CD4-positive, alpha-beta T cell treated with Interleukin-17A for 4 hours (primary cell): ENCODE results near the gene FEZF2.

Experiments used
- DNase-seq: peaks from one replicate; pipeline ENCODE4 v3.0.0-alpha.2; 2020; ENCODE audit warnings: mixed read lengths

Gene FEZF2

DNA sequence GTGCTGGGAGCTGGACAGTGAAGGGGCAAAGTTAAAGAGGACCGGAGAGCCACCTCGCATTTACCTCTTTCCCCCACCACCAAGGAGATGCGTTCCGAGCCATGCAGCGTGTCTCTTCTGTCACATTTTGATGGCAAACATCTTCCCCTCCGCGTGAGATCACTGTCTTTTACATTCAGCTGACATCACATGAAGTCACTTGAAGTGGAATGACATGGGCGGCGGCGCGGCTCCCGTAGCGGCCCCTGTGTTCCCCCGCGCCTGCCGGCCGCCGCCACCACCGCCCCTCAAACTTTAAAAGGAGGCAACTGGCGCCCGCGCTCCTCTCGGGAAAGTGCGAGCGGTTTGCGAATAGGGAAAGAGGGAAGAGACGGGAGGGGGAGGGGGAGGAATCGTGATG is at the start of gene FEZF2:
TSS of gene FEZF2 (minus strand) at position 336 of the 400 bp plus-strand sequence. CDS start 682 bp downstream, outside the sequence.
- no peak for DNase-seq

DNA sequence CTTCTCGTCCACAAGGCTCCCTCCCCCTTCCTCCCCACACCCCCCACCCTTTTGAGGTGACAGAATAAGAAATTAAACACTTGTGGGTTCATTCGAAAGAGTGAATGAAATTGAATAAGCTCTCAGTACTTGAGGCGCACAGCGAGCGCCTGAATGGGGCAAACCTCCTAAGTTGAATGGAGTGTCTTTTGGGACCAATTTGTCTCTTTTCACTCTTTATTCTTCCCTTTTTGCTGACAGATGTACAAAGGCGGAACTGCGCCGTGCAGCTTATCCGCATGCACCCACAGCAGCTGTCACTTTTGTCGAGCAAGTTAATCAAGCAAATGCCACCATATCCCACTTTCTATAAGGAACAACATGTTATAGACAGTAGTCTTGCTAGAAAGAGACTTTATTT is 47.9 kb upstream of the FEZF2 start:
- DNase-seq = no peak

DNA sequence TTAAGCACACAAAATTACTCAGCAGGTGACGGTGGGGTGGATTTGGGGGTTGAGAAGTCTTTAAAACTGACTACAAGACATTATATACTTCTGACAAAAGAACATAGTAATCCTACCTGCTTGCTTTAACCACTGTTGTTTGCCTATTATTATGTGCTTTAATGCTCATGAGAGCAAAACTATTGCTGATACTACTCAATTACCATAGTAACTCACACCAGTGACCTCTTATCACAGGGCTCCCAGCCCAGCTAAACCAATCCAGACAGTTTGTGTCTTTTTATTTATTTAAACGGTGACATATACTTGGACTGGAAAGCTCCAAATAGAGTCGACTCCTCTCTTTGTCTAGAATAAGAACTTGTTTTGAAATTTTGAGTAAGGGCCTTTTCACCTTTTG is 42.8 kb upstream of the FEZF2 start:
- DNase-seq = no peak

- no peak for DNase-seq
Observed at GRCh38 chr3:62415312-62415801, 42.0 kb upstream of the FEZF2 start.

DNA sequence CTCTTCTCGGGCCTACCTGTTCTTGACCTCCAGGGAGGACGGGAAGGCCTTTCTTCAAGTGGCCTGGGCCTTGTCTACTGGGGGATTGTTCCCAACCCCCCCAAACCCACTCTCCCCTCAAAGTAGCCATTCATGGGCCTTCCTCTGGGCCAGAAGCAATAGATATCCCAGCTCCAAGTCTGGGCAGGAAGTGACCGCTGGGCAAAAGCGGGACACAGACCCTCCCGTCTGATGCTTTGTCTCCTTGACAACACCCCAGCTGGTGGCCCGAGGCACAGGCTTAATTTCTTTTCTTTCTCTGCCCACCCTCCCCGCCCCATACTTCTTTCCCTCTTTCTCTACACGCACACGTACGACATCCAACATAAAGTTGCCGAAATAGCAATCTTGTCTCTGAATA is 41.4 kb upstream of the FEZF2 start:
- DNase-seq = no peak

- DNase-seq = no peak
Observed at GRCh38 chr3:62413687-62414086, 40.3 kb upstream of the FEZF2 start.

DNA sequence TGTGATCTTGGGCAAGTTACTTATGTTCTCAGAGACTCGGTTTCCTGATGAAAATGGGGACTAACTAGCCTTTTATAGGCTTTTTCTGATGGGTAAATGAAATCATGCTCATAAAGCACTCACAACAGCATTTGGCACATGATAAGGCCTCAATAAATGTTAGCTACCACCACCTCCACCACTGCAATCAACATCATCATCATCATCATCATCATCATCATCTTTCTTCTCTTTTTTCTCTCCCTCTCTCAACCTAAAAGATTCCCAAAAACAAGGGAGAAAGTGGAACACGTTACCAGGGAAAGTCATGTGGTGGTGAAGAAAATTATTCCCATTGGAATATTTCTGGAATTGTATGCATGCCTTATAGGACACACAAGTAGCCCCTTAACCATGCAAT is 33.6 kb upstream of the FEZF2 start:
- DNase-seq = no peak

DNA sequence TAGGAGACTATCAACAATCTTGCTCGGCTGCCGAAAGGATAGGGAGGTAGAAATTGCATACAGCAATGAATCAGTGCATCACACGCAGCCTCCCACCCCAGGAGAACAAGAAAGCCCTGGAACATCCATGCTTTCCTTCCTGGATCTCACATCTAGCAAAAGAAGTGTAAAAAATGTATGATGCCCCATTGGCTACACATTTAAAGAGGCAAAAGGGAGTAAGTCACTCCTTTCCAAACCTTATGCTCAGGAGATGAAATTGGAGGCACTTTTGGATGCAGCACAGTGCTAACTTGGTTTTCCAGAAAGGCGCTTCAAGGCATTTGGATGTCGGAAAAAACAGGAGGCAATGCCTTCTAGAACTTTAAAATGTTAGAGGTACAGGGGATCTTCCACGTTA is 32.2 kb upstream of the FEZF2 start:
- no peak for DNase-seq

DNA sequence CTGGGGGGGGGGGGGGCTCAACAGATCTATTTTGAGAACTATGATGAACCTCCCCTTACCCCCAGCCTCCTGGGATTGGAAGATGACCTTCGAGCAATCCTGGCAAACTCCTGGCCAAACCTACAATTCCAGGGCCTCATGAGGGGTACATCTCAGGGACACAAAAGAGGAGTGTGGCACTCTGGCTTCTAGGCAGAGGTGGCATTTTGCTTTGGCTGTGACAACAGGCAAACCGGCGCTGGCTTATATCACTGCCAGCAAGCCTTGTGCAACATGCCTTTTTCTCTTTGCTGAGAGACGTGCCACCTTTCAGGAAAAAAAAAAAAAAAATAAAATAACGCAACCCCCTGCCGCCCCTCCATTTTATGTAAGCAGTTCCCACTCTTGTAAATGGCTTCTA is 31.8 kb upstream of the FEZF2 start:
- no peak for DNase-seq

DNA sequence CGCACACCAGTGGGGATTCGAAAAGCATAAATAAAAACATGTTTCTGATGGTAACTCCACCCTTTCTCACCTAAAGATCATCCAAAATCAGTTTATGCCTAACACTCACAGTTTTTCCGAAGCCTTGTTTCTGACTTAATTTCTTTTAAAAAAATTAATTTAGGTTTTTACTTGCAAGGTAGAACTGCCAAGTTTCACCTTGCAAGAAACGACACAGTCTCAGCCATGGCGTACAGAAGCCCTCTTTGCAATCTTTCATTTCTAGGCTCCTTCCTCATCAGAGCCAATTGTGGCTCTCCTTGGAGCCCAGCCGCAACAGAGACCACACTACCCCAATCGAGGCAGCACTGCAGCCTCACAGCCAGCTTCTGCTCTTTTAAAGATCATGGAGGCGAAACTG is 31.0 kb upstream of the FEZF2 start:
- no peak for DNase-seq

- no peak for DNase-seq
Observed at GRCh38 chr3:62403765-62404164, 30.4 kb upstream of the FEZF2 start.

GRCh38 chr3:62392626-62393292 is 19.4 kb upstream of the FEZF2 start:
- no peak for DNase-seq

GRCh38 chr3:62387251-62387650 is 13.9 kb upstream of the FEZF2 start:
- DNase-seq = no peak

- no peak for DNase-seq
Observed at GRCh38 chr3:62379321-62379798, 6.0 kb upstream of the FEZF2 start.

GRCh38 chr3:62378921-62379320 is 5.6 kb upstream of the FEZF2 start:
- DNase-seq = no peak

- DNase-seq = no peak
Observed at GRCh38 chr3:62378311-62378789, 5.0 kb upstream of the FEZF2 start.

- DNase-seq = no peak
Observed at GRCh38 chr3:62376906-62377877, 3.8 kb upstream of the FEZF2 start.

- no peak for DNase-seq
Observed at GRCh38 chr3:62376454-62376720, 3.0 kb upstream of the FEZF2 start.

DNA sequence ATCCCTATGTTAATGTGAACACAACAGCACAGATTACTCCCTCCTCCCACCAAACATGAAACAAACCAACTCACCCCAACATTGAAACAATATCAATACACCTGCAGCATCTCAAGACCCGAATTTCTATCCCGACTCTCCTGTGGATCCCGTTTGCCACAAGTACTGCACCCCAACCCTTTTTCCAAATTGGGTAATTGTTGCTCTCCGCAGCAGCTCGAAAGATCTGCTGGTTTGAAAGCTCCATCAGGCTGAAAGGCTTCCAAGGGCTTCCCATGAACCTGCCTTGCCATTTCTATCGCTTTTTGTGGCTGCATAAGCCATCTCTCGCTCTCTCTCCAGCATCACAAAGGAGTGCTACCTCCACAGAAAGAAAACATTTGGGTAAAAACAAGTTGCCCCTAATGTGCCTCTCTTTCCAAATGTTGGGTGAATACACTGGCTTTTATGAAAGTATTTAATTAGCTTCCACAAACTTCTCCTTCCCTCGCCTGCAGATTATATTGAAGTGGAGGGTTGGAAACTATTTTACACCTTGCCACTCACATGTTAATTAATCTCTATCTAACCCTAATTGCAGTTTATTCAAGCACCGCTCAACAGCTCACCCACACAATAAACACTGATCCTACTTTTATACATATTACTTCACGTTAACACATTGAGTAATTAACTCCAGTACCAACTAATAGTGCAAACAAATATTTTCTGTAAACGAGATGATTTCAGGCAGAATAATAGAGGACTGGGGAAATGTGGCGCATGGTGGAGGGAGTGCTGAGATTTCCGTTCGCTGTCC is 2.5 kb upstream of the FEZF2 start:
- DNase-seq = no peak

DNA sequence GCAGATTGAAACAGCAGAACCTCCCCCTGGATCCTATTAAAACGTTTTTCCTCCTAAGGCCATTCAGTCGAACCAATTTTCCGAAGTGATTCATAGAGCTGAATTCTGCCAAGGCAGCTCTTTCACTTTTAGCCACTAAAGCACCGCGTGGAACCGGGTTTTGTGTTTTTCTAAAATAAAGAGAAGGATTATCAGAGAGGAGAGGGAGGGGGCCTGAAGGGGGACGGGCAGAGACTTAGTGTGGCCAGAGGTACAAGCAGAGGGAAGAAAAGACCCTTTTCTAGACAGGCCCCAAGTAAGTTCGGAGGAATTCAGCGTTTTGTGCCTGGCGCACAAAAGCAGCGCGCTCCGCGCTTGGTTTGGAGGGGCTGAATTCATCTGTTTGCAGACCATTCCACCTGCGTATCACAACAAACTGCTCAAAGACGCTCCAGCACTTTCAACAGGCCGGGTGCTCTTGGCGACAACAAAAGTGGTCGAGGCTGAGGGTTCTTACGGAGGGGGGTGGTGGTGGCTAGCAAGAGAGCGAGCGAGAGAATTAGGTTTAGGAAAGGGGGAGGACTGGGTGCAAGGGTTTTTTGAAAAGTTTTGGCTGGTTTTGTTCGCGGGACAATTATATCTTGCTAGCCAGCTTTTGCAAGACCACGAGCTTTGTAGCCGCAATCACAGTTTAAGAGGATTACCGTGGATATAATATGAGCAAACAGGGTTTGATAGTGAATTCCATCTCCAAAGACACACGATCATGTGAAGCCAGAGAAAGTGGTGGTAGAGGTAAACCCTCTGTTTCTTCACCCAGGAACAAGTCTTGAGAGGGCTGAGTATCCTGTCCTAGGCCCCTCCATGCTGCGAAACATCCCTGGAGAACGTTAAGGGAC is 1.2 kb upstream of the FEZF2 start:
- no peak for DNase-seq

DNA sequence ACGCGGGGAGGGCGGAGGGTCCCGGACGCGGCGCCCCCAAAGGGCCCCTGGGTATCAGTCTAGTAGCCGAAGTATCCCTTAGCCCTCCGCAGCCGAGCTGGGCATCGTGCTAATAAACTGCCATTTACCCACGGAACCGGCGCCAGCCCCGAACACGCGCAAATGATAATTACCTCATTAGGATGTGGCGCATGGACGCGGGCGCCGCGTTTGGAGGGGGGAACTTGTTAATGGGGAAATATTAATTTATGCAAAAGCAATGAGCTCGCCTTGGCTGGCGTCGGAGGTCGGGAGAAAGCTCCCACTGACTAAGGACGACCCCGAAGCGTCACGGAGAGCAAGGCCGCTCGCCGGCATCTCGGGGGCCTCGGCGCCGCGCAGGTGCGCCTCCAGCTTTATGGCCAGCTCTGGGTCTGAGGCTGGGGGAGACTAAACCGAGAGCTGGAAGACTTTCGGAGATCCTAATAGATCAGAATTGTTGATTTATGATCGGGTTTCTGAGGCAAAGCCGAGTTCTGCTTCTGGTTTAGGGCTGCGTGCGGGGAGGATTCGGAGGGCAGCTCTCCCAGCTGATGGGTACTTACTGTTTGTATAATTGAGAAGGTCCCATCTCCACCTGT is 474 bp upstream of the FEZF2 start:
- no peak for DNase-seq

- no peak for DNase-seq
Observed at GRCh38 chr3:62372621-62373041, 719 bp downstream of the FEZF2 start.
